Activated T-helper 2 cell treated with anti-CD3 and anti-CD28 coated beads, Interferon-gamma antibody, Interleukin-2, Interleukin-4, amounts not matched to agents 10 μg/mL and 5 μg/mL and 100 μg/mL, durations not matched to agents 14 hours and 24 hours and 36 hours (primary cell): ENCODE measurements around the gene FN3KRP. TPM values are rescaled to one million over a fixed set of nuclear protein-coding genes. Genes with fewer than 3 reads are reported as not detected.

Source experiments
- DNase-seq: peaks from one replicate; pipeline ENCODE4 v3.0.0; 2021; ENCODE audit warnings: low spot score
- H3K27ac Mint-ChIP-seq: one replicate; pipeline ENCODE4 v1.8.0; 2021; ENCODE audit warnings: mixed read lengths
- H3K27me3 Mint-ChIP-seq: one replicate; pipeline ENCODE4 v1.8.0; 2021; ENCODE audit warnings: low read depth, mixed read lengths
- H3K36me3 Mint-ChIP-seq: one replicate; pipeline ENCODE4 v1.8.0; 2021; ENCODE audit warnings: low read depth, mixed read lengths
- H3K4me1 Mint-ChIP-seq: one replicate; pipeline ENCODE4 v1.8.0; 2021; ENCODE audit warnings: low read depth, mixed read lengths
- H3K4me3 Mint-ChIP-seq: one replicate; pipeline ENCODE4 v1.8.0; 2021; ENCODE audit warnings: low read depth, mild to moderate bottlenecking, moderate library complexity, mixed read lengths
- H3K9me3 Mint-ChIP-seq: one replicate; pipeline ENCODE4 v1.8.0; 2021; ENCODE audit warnings: mixed read lengths
- intact Hi-C: fragments of 100-400 bp; cut with micrococcal nuclease; formaldehyde crosslinking; loops from one replicate; pipeline ENCODE4 v1.15.1; 2023
- total RNA-seq: library from RNA; stranded (reverse); gene quantifications from 2 replicates; pipeline ENCODE4 v1.2.3, GENCODE V29; 2022

FN3KRP gene
- total RNA-seq, 1 donor from 2014 or later = 39.6 TPM

- intact Hi-C loops = no loop called here
- H3K9me3 Mint-ChIP-seq = peaks cover 9% of the 10 kb centered on the region
- no peak for DNase-seq
These were observed 36.7 kb upstream of the FN3KRP start for GRCh38 chr17:82679586-82680465.

GRCh38 chr17:82681547-82681946 is 35.0 kb upstream of the FN3KRP start:
- Mint-ChIP-seq H3K27ac (no peak overlapping the region), H3K27me3 (no peaks in the 10 kb centered on the region), H3K4me3 (no peak overlapping the region), H3K9me3 (peaks cover 9% of the 10 kb centered on the region), H3K4me1 (no peaks in the 10 kb centered on the region), H3K36me3 (no peaks in the 10 kb centered on the region)
- no peak for DNase-seq
- intact Hi-C loops = no loop called here

More at GRCh38 chr17:82679586-82680465, 36.7 kb upstream of the FN3KRP start:
- no peaks in the 10 kb centered on the region for H3K4me1 Mint-ChIP-seq
- H3K27ac Mint-ChIP-seq = no peak overlapping the region
- H3K36me3 Mint-ChIP-seq = no peaks in the 10 kb centered on the region
- H3K4me3 Mint-ChIP-seq = no peak overlapping the region
- no peaks in the 10 kb centered on the region for H3K27me3 Mint-ChIP-seq

- H3K4me1 Mint-ChIP-seq = no peaks in the 10 kb centered on the region
- DNase-seq = no peak
- no peak overlapping the region for H3K4me3 Mint-ChIP-seq
- H3K9me3 Mint-ChIP-seq = peaks cover 9% of the 10 kb centered on the region
- H3K27me3 Mint-ChIP-seq = no peaks in the 10 kb centered on the region
- no peak overlapping the region for H3K27ac Mint-ChIP-seq
- intact Hi-C loops = no loop called here
- no peaks in the 10 kb centered on the region for H3K36me3 Mint-ChIP-seq
These were observed 33.0 kb upstream of the FN3KRP start for GRCh38 chr17:82683534-82683933.

- DNase-seq = no peak
- Mint-ChIP-seq H3K36me3 (no peaks in the 10 kb centered on the region), H3K4me1 (no peaks in the 10 kb centered on the region), H3K27ac (no peak overlapping the region), H3K4me3 (no peak overlapping the region), H3K27me3 (no peaks in the 10 kb centered on the region), H3K9me3 (peaks cover 9% of the 10 kb centered on the region)
- intact Hi-C loops = no loop called here
These were observed 32.2 kb upstream of the FN3KRP start for GRCh38 chr17:82684228-82684841.

- H3K4me3 Mint-ChIP-seq = no peak overlapping the region
- H3K9me3 Mint-ChIP-seq = peaks cover 9% of the 10 kb centered on the region
- H3K4me1 Mint-ChIP-seq = peaks cover 2% of the 10 kb centered on the region
- no peak overlapping the region for H3K27ac Mint-ChIP-seq
- no peaks in the 10 kb centered on the region for H3K36me3 Mint-ChIP-seq
- H3K27me3 Mint-ChIP-seq = no peaks in the 10 kb centered on the region
- intact Hi-C loops = no loop called here
- no peak for DNase-seq
These were observed 31.2 kb upstream of the FN3KRP start for GRCh38 chr17:82685291-82685690.

GRCh38 chr17:82686366-82687324 is 29.9 kb upstream of the FN3KRP start:
- Mint-ChIP-seq H3K27ac (no peak overlapping the region), H3K4me3 (no peak overlapping the region), H3K36me3 (peaks cover 3% of the 10 kb centered on the region), H3K9me3 (peaks cover 7% of the 10 kb centered on the region), H3K4me1 (peaks cover 6% of the 10 kb centered on the region), H3K27me3 (no peaks in the 10 kb centered on the region)
- DNase-seq = no peak
- intact Hi-C loops = no loop called here

GRCh38 chr17:82687375-82687861 is 29.1 kb upstream of the FN3KRP start:
- intact Hi-C loops = no loop called here
- no peaks in the 10 kb centered on the region for H3K9me3 Mint-ChIP-seq
- H3K27ac Mint-ChIP-seq = no peak overlapping the region
- no peaks in the 10 kb centered on the region for H3K27me3 Mint-ChIP-seq
- peaks cover 4% of the 10 kb centered on the region for H3K36me3 Mint-ChIP-seq
- H3K4me1 Mint-ChIP-seq = peaks cover 8% of the 10 kb centered on the region
- no peak for DNase-seq
- no peak overlapping the region for H3K4me3 Mint-ChIP-seq

GRCh38 chr17:82687871-82688270 is 28.6 kb upstream of the FN3KRP start:
- peaks cover 10% of the 10 kb centered on the region for H3K4me1 Mint-ChIP-seq
- no peak overlapping the region for H3K27ac Mint-ChIP-seq
- no peaks in the 10 kb centered on the region for H3K27me3 Mint-ChIP-seq
- DNase-seq = no peak
- intact Hi-C loops = no loop called here
- H3K4me3 Mint-ChIP-seq = no peak overlapping the region
- H3K36me3 Mint-ChIP-seq = peaks cover 4% of the 10 kb centered on the region
- H3K9me3 Mint-ChIP-seq = no peaks in the 10 kb centered on the region

- intact Hi-C loops = no loop called here
- no peak for DNase-seq
- peaks cover 5% of the 10 kb centered on the region for H3K9me3 Mint-ChIP-seq
- H3K4me3 Mint-ChIP-seq = no peak overlapping the region
- H3K27me3 Mint-ChIP-seq = no peaks in the 10 kb centered on the region
- peaks cover 4% of the 10 kb centered on the region for H3K36me3 Mint-ChIP-seq
- H3K4me1 Mint-ChIP-seq = peaks cover 10% of the 10 kb centered on the region
- H3K27ac Mint-ChIP-seq = no peak overlapping the region
These were observed 27.4 kb upstream of the FN3KRP start for GRCh38 chr17:82689077-82689476.

GRCh38 chr17:82690786-82691489 is 25.6 kb upstream of the FN3KRP start:
- H3K4me1 Mint-ChIP-seq = peaks cover 10% of the 10 kb centered on the region
- H3K9me3 Mint-ChIP-seq = peaks cover 15% of the 10 kb centered on the region
- no peak overlapping the region for H3K4me3 Mint-ChIP-seq
- peaks cover 11% of the 10 kb centered on the region for H3K36me3 Mint-ChIP-seq
- no peaks in the 10 kb centered on the region for H3K27me3 Mint-ChIP-seq
- H3K27ac Mint-ChIP-seq = peak overlapping the region; percentile 8
- no peak for DNase-seq
- intact Hi-C loops = no loop called here

- Mint-ChIP-seq H3K4me1 (peaks cover 10% of the 10 kb centered on the region), H3K9me3 (peaks cover 19% of the 10 kb centered on the region), H3K4me3 (no peak overlapping the region), H3K27ac (no peak overlapping the region), H3K36me3 (peaks cover 11% of the 10 kb centered on the region), H3K27me3 (no peaks in the 10 kb centered on the region)
- intact Hi-C loops = no loop called here
- no peak for DNase-seq
These were observed 24.8 kb upstream of the FN3KRP start for GRCh38 chr17:82691714-82692113.

GRCh38 chr17:82692268-82692667 is 24.2 kb upstream of the FN3KRP start:
- H3K27me3 Mint-ChIP-seq = peaks cover 3% of the 10 kb centered on the region
- H3K9me3 Mint-ChIP-seq = peaks cover 19% of the 10 kb centered on the region
- H3K4me3 Mint-ChIP-seq = no peak overlapping the region
- peaks cover 11% of the 10 kb centered on the region for H3K36me3 Mint-ChIP-seq
- intact Hi-C loops = no loop called here
- no peak overlapping the region for H3K27ac Mint-ChIP-seq
- peaks cover 11% of the 10 kb centered on the region for H3K4me1 Mint-ChIP-seq
- no peak for DNase-seq
